HepG2 (cell line): ENCODE data around the gene SFMBT1. TPM values are rescaled to one million over a fixed set of nuclear protein-coding genes. Genes with fewer than 3 reads are reported as not detected.

ENCODE experiments used
- ARNT2 ChIP-seq: sonication (generic); formaldehyde crosslinking; IDR thresholded peaks from 2 replicates; pipeline ENCODE4 v1.8.0; 2022; ENCODE audit warnings: mild to moderate bottlenecking, low read depth, missing genetic modification reagents, moderate library complexity
- CAMTA2 ChIP-seq: sonication (generic); formaldehyde crosslinking; IDR thresholded peaks from 2 replicates; pipeline ENCODE4 v1.4.0; 2020; ENCODE audit warnings: mild to moderate bottlenecking, missing genetic modification reagents, borderline replicate concordance
- CHD4 ChIP-seq: fragments of 200-600 bp; sonication (generic); IDR thresholded peaks from 2 replicates; pipeline ENCODE4 v1.7.0; 2017; ENCODE audit warnings: mild to moderate bottlenecking, low read length, borderline replicate concordance
- E2F2 ChIP-seq: sonication (generic); formaldehyde crosslinking; IDR thresholded peaks from 2 replicates; pipeline ENCODE4 v1.4.0; 2020; ENCODE audit warnings: missing genetic modification reagents, borderline replicate concordance
- E2F5 ChIP-seq: sonication (generic); formaldehyde crosslinking; conservative IDR thresholded peaks from 2 replicates; pipeline ENCODE4 v1.4.0; 2020; ENCODE audit warnings: missing genetic modification reagents
- EP300 ChIP-seq, 3 experiments: sonication (generic) in 1 of 3; formaldehyde crosslinking in 1 of 3; IDR thresholded peaks; 2 replicates each; pipeline versions ENCODE4 v1.5.1 to v1.6.1; 2011 to 2020; ENCODE audit warnings: low read depth in 2 of 3, low read length in 2 of 3, borderline replicate concordance in 1 of 3, improper control_type of control experiment in 1 of 3, mild to moderate bottlenecking in 1 of 3, missing genetic modification reagents in 1 of 3, moderate library complexity in 1 of 3
- FOSL1 ChIP-seq: sonication (generic); formaldehyde crosslinking; IDR thresholded peaks from 2 replicates; pipeline ENCODE4 v1.9.0; 2021; ENCODE audit warnings: missing genetic modification reagents, borderline replicate concordance
- KDM6A ChIP-seq: IDR thresholded peaks from 2 replicates; pipeline ENCODE4 v1.6.1; 2016; ENCODE audit warnings: low read depth
- MAX ChIP-seq: IDR thresholded peaks from 2 replicates; pipeline ENCODE4 v1.6.1; 2012; ENCODE audit warnings: inconsistent platforms
- MED8 ChIP-seq: sonication (generic); formaldehyde crosslinking; IDR thresholded peaks from 2 replicates; pipeline ENCODE4 v1.8.1; 2023; ENCODE audit warnings: mild to moderate bottlenecking, missing genetic modification reagents; ENCODE audit not compliant: insufficient replicate concordance
- NPAS2 ChIP-seq: sonication (generic); formaldehyde crosslinking; IDR thresholded peaks from 2 replicates; pipeline ENCODE4 v1.8.0; 2022; ENCODE audit warnings: mild to moderate bottlenecking, missing genetic modification reagents, borderline replicate concordance
- NR2C2 ChIP-seq: sonication (generic); formaldehyde crosslinking; IDR thresholded peaks from 2 replicates; pipeline ENCODE4 v1.4.0; 2020; ENCODE audit warnings: missing genetic modification reagents, mild to moderate bottlenecking, moderate library complexity, borderline replicate concordance
- SRSF4 ChIP-seq: fragments of 200-400 bp; formaldehyde crosslinking; IDR thresholded peaks from one replicate; pipeline ENCODE4 v1.6.1; 2018; ENCODE audit warnings: mild to moderate bottlenecking, low read depth, low read length, moderate library complexity; ENCODE audit not compliant: poor library complexity, severe bottlenecking
- TAF1 ChIP-seq: sonication (generic); formaldehyde crosslinking; IDR thresholded peaks from 2 replicates; pipeline ENCODE4 v1.4.0; 2020; ENCODE audit warnings: missing genetic modification reagents
- THAP11 ChIP-seq: IDR thresholded peaks from 2 replicates; pipeline ENCODE4 v1.6.1; 2016; ENCODE audit warnings: missing biosample characterization, missing genetic modification reagents
- WIZ ChIP-seq: sonication (generic); formaldehyde crosslinking; IDR thresholded peaks from 2 replicates; pipeline ENCODE4 v1.5.1; 2020; ENCODE audit warnings: mild to moderate bottlenecking, missing genetic modification reagents
- ZNF263 ChIP-seq: sonication (generic); formaldehyde crosslinking; IDR thresholded peaks from 2 replicates; pipeline ENCODE4 v1.4.0; 2020; ENCODE audit warnings: missing genetic modification reagents
- ZNF432 ChIP-seq: sonication (generic); formaldehyde crosslinking; IDR thresholded peaks from 2 replicates; pipeline ENCODE4 v1.5.0; 2020; ENCODE audit warnings: missing genetic modification reagents, mild to moderate bottlenecking, borderline replicate concordance
- ZNF605 ChIP-seq: sonication (generic); formaldehyde crosslinking; IDR thresholded peaks from 2 replicates; pipeline ENCODE4 v1.8.0; 2022; ENCODE audit warnings: mild to moderate bottlenecking, missing genetic modification reagents
- ZNF614 ChIP-seq: IDR thresholded peaks from 2 replicates; pipeline ENCODE4 v1.6.1; 2018; ENCODE audit warnings: missing biosample characterization, missing genetic modification reagents, inconsistent platforms, borderline replicate concordance
- ZNF639 ChIP-seq: conservative IDR thresholded peaks from 2 replicates; pipeline ENCODE4 v1.6.1; 2018; ENCODE audit warnings: missing genetic modification reagents
- ZNF720 ChIP-seq: sonication (generic); formaldehyde crosslinking; IDR thresholded peaks from 2 replicates; pipeline ENCODE4 v1.4.0; 2020; ENCODE audit warnings: missing genetic modification reagents
- ZNF784 ChIP-seq: sonication (generic); formaldehyde crosslinking; IDR thresholded peaks from 2 replicates; pipeline ENCODE4 v1.5.1; 2020; ENCODE audit warnings: missing genetic modification reagents, mild to moderate bottlenecking, borderline replicate concordance
- ZNF790 ChIP-seq: sonication (generic); formaldehyde crosslinking; IDR thresholded peaks from 2 replicates; pipeline ENCODE4 v1.8.0; 2022; ENCODE audit warnings: missing genetic modification reagents, mild to moderate bottlenecking, borderline replicate concordance
- polyA plus RNA-seq, 8 experiments: library from polyadenylated mRNA; depleted of rRNA in 3 of 8; stranded (reverse) in 7 of 8; unstranded in 1 of 8; fragments of >200 nt; fragmentation: Illumina TruSeq in 4 of 8; extraction: Trizol in 4 of 8; gene quantifications; 2 replicates each; pipeline versions ENCODE4 v1.2.1 to v1.2.3, GENCODE V29; 2011 to 2016; ENCODE audit warnings: low read depth in 4 of 8, missing spikeins in 1 of 8, mixed read lengths in 1 of 8; ENCODE audit not compliant: insufficient read depth in 1 of 8
- total RNA-seq, 5 experiments: library from RNA; depleted of rRNA; stranded (reverse); fragments of >200 nt; fragmentation: Illumina TruSeq; extraction: Trizol; gene quantifications; 2 replicates each; pipeline ENCODE4 v1.2.3, GENCODE V29; 2016; ENCODE audit warnings: low read depth in 1 of 5

Gene SFMBT1
- total and polyA plus RNA-seq, 2 of the 13 experiments (the other 11 are each of a cell fraction or from before 2014, with no cell fraction given), result 3.8 to 12.8 TPM

GRCh38 chr3:53073553-53074365 is 27.9 kb upstream of the SFMBT1 start (continued):
- TF ChIP-seq WIZ (CRISPR knock-in tag) (no peak; the same call in 1 of the 2 replicates), MED8 (CRISPR knock-in tag) (no peak), EP300 (IDR thresholded peaks at IDR 0.05; ENCODE audit: low read depth in 2 of 2, low read length in 2 of 2) (no peak), EP300 (CRISPR knock-in tag; IDR thresholded peaks at IDR 0.05; ENCODE audit: borderline replicate concordance) (no peak), TAF1 (0 out of 2 replicates have a peak, but pooled peaks have one; percentile 62), CHD4 (no peak), E2F2 (CRISPR knock-in tag) (no peak), THAP11 (no peak), ZNF263 (CRISPR knock-in tag) (0 out of 2 replicates have a peak, but pooled peaks have one; percentile 41), KDM6A (CRISPR knock-in tag) (no peak), E2F5 (CRISPR knock-in tag) (no peak), ZNF790 (no peak), NPAS2 (CRISPR knock-in tag) (no peak), ZNF720 (CRISPR knock-in tag) (no peak), CAMTA2 (CRISPR knock-in tag) (no peak), NR2C2 (CRISPR knock-in tag) (no peak), ZNF605 (0 out of 2 replicates have a peak, but pooled peaks have one; percentile 3), ZNF639 (CRISPR knock-in tag) (no peak; the same call in 1 of the 2 replicates), ZNF432 (CRISPR knock-in tag) (no peak), SRSF4 (no peak), ZNF784 (CRISPR knock-in tag) (no peak; the same call in none of the 2 replicates), FOSL1 (CRISPR knock-in tag) (no peak), MAX (peak; percentile 10; the same call in 1 of the 2 replicates), ZNF614 (CRISPR knock-in tag) (no peak), ARNT2 (no peak)
